Small intestine (tissue), 7 donors: ENCODE measurements around the gene METTL23. TPM values are rescaled to one million over a fixed set of nuclear protein-coding genes. Genes with fewer than 3 reads are reported as not detected.

Experiments
- DNase-seq, 2 donors: peaks; one replicate each; pipeline versions ENCODE4 v3.0.0 to v3.0.0-alpha.2; 2013
- FAIRE-seq: peaks from 2 replicates; lab custom pipeline; 2012; peaks lifted over from hg19 to GRCh38; lab: Jason Lieb, UNC
- H3K27ac ChIP-seq, 3 donors: one replicate each; pipeline ENCODE4 v1.5.1; 2013; ENCODE audit warnings: low read length in 2 of 3, mild to moderate bottlenecking in 2 of 3, control low read depth in 1 of 3, inconsistent platforms in 1 of 3, low read depth in 1 of 3, moderate library complexity in 1 of 3
- H3K27me3 ChIP-seq, 3 donors: one replicate each; pipeline ENCODE4 v1.6.1; 2013; ENCODE audit warnings: low read length in 3 of 3, inconsistent platforms in 1 of 3; ENCODE audit not compliant: control insufficient read depth in 3 of 3, insufficient read depth in 3 of 3
- H3K36me3 ChIP-seq, 3 donors: one replicate each; pipeline ENCODE4 v1.6.1; 2013; ENCODE audit warnings: low read length in 3 of 3, inconsistent platforms in 1 of 3, low read depth in 1 of 3, mild to moderate bottlenecking in 1 of 3, moderate library complexity in 1 of 3; ENCODE audit not compliant: control insufficient read depth in 3 of 3, insufficient read depth in 2 of 3
- H3K4me1 ChIP-seq, 3 donors: one replicate each; pipeline ENCODE4 v1.6.1; 2013; ENCODE audit warnings: low read length in 2 of 3, inconsistent platforms in 1 of 3, low read depth in 1 of 3, mild to moderate bottlenecking in 1 of 3, moderate library complexity in 1 of 3; ENCODE audit not compliant: control insufficient read depth in 3 of 3, insufficient read depth in 2 of 3
- H3K4me3 ChIP-seq, 3 donors: one replicate each; pipeline ENCODE4 v1.5.1; 2013; ENCODE audit warnings: low read length in 3 of 3, control low read depth in 1 of 3, inconsistent platforms in 1 of 3, low read depth in 1 of 3, mild to moderate bottlenecking in 1 of 3, moderate library complexity in 1 of 3
- H3K9me3 ChIP-seq, 2 donors: one replicate each; pipeline ENCODE4 v1.6.1; 2013; ENCODE audit warnings: low read depth in 1 of 2, low read length in 1 of 2; ENCODE audit not compliant: control insufficient read depth in 2 of 2, insufficient read depth in 1 of 2
- WGBS, 3 donors: extraction: QIAGEN DNeasy Blood & Tissue Kit; methylation state at CpG; one replicate each; pipeline ENCODE4 v1.1.7; 2013; 5-methylcytosine and 5-hydroxymethylcytosine counted together
- polyA plus RNA-seq, 4 donors: library from polyadenylated mRNA; stranded (reverse) in 3 of 4; unstranded in 1 of 4; fragments of 200-250 nt in 3 of 4; fragments of 120-200 nt in 1 of 4; gene quantifications; one replicate each; pipeline versions ENCODE4 v1.2.1 to v1.2.3, GENCODE V29; 2013
- donor health status: healthy with polysubstance abuse.
- donor health status: control.
- donor health status: control.
- donor health status: Bipolar disorder and iron deficiency.
- donor health status: healthy.

Gene METTL23
- polyA plus RNA-seq, 4 donors = 28.8 to 41.8 (median 37.7) TPM

DNA sequence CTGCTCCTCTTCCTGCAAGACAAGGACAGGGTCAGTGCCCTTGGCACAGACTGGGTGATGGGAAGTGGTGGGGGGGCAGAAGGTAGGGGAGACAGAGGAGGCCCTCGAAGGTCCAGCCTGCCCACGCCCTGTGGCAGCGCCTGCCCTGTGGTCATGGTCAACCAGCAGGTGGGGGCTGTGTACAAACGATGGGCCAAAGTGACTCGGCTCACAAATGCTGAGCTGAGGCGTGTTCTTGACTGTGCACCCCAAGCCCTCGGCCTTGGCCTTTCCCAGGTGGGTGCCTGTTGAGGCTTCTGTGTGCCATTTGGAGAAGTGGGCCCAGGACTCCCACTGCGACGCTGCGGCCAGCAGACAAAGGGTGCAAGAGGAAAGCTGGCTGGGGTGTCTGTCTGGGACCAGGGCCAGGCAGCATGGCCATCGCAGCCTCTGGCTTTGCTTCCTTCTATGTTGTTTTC is 38.4 kb upstream of the METTL23 start:
- H3K4me3 ChIP-seq = no peak overlapping the region
- H3K27ac ChIP-seq = peak overlapping the region in 2 of 3 donors; percentile 23 to 61
- H3K9me3 ChIP-seq = no peaks in the 10 kb centered on the region
- H3K36me3 ChIP-seq = peaks cover 0 to 21% (median 0%) of the 10 kb centered on the region in 3 donors
- whole genome bisulfite sequencing, 3 donors = 58 to 78% (median 67%) methylated on average over 11 of the region's 11 CpGs
- peaks cover 0 to 19% (median 0%) of the 10 kb centered on the region in 3 donors for H3K4me1 ChIP-seq
- no peaks in the 10 kb centered on the region for H3K27me3 ChIP-seq
- FAIRE-seq (no peak), DNase-seq (no peak)

GRCh38 chr17:76689859-76690258 is 36.8 kb upstream of the METTL23 start:
- 89 to 91% (median 91%) methylated on average over 11 of the region's 11 CpGs for WGBS, 3 donors
- Histone ChIP-seq H3K4me1 (peaks cover 0 to 19% (median 0%) of the 10 kb centered on the region in 3 donors), H3K27ac (no peak overlapping the region), H3K27me3 (no peaks in the 10 kb centered on the region), H3K9me3 (no peaks in the 10 kb centered on the region), H3K36me3 (peaks cover 0 to 7% (median 0%) of the 10 kb centered on the region in 3 donors), H3K4me3 (no peak overlapping the region)
- no peak for FAIRE-seq
- DNase-seq = no peak

- no peak overlapping the region for H3K27ac ChIP-seq
- peaks cover 0 to 2% (median 0%) of the 10 kb centered on the region in 3 donors for H3K36me3 ChIP-seq
- no peak overlapping the region for H3K4me3 ChIP-seq
- FAIRE-seq = no peak
- H3K27me3 ChIP-seq = no peaks in the 10 kb centered on the region
- 84 to 93% (median 89%) methylated on average over 13 of the region's 13 CpGs for WGBS, 3 donors
- no peaks in the 10 kb centered on the region for H3K9me3 ChIP-seq
- H3K4me1 ChIP-seq = peaks cover 0 to 19% (median 0%) of the 10 kb centered on the region in 3 donors
- no peak for DNase-seq
Measured at GRCh38 chr17:76690596-76691280, 35.9 kb upstream of the METTL23 start.

GRCh38 chr17:76691379-76692191 is 35.1 kb upstream of the METTL23 start:
- 81 to 89% (median 85%) methylated on average over 14 of the region's 14 CpGs for WGBS, 3 donors
- H3K4me3 ChIP-seq = no peak overlapping the region
- no peaks in the 10 kb centered on the region for H3K9me3 ChIP-seq
- H3K27ac ChIP-seq = no peak overlapping the region
- peaks cover 0 to 15% (median 0%) of the 10 kb centered on the region in 3 donors for H3K4me1 ChIP-seq
- FAIRE-seq = no peak
- H3K36me3 ChIP-seq = peaks cover 0 to 1% (median 0%) of the 10 kb centered on the region in 3 donors
- DNase-seq = no peak
- H3K27me3 ChIP-seq = no peaks in the 10 kb centered on the region

- WGBS, 3 donors = 53 to 74% (median 61%) methylated on average over 16 of the region's 16 CpGs
- H3K27me3 ChIP-seq = no peaks in the 10 kb centered on the region
- H3K9me3 ChIP-seq = no peaks in the 10 kb centered on the region
- H3K27ac ChIP-seq = no peak overlapping the region
- no peak for FAIRE-seq
- H3K4me1 ChIP-seq = peaks cover 0 to 17% (median 0%) of the 10 kb centered on the region in 3 donors
- peaks cover 0 to 4% (median 0%) of the 10 kb centered on the region in 3 donors for H3K36me3 ChIP-seq
- no peak for DNase-seq
- H3K4me3 ChIP-seq = peak overlapping the region in 1 of 3 donors; percentile 16
Measured at GRCh38 chr17:76695059-76695831, 31.4 kb upstream of the METTL23 start.

DNA sequence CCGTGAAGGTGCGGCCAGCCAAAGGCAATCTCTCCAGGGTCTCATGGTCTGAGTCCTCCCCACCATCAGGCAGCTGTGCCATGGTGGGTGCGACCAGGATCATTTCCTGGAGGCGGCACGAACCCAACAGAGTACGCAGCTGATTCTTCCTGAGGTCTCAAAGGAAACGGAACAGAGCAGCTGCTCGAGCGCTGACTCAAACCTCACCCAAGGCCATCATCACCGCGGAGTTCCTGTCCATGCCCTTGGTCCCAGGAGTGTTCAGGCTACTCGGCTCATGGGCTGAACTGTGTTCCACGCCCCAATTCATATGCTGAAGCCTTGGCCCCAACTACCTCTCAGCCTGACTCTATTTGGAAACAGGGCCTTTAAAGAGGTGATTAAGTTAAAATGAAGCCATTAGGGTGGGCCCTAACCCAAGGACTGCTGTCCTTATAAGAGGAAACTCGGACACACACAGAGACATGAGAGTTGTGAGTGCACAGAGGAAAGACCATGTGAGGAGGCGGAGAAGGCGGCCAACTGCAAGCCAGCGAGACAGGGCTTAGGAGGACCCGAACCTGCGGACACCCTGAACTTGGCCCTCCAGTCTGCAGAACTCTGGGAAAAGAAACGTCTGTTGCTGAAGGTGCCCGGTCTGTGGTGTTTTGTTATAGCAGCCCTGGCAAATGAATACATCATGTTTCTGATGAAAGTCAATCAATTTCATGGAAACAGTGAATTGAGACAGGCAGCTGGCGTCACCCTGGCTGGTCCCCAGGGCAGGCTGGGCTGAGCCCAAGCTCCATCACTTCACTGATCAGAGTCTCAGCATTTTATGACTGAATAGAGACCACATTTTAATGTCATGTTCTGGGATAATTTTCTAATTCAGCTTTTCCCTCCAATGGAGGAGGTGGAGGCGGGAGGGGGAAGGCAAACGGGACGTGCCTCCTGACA is 29.6 kb upstream of the METTL23 start:
- Histone ChIP-seq H3K27me3 (no peaks in the 10 kb centered on the region), H3K27ac (peak overlapping the region in 2 of 3 donors; percentile 10 to 55), H3K9me3 (no peaks in the 10 kb centered on the region), H3K36me3 (peaks cover 0 to 4% (median 0%) of the 10 kb centered on the region in 3 donors), H3K4me1 (peaks cover 0 to 30% (median 0%) of the 10 kb centered on the region in 3 donors), H3K4me3 (no peak overlapping the region)
- FAIRE-seq (no peak), DNase-seq (no peak)
- WGBS, 3 donors = 74 to 81% (median 75%) methylated on average over 22 to 25 of the region's 25 CpGs

DNA sequence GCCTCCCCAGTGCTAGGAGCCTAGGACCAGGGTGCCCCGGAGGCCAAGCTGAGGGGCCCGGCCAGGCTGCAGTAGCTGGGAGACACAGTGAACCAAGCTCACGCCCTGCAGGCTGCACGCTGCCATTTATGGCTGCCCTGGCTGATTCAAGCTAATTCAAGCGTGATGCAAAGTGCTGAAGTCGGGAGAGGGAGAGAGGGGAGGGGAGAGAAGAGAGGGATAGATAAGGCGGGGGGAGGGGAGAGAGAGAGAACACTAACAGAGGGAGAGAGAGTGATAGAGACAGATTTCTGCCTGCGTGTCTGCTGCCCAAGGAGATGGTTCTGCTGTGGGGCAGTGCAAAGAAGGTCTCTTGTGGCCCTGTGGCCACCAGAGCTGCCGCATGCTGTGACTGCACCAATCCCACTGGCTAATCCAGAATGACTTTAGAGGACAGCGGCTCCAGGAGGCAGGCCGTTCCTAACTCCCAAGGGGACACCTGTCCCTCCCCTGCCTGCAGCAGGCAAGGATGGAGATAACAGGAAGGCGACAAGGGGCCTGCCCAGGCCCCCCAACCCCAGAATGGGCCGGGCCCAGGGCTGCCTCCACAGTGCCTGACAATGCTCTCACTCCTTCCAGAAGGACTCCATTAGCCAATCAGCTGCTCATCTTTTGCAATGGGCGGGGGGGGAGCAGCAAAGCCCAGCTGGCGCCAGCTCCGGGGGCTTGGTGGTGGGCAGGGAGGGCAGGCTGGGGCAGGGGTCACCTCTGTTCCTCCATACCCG is 28.8 kb upstream of the METTL23 start:
- H3K36me3 ChIP-seq = peaks cover 0 to 4% (median 0%) of the 10 kb centered on the region in 3 donors
- FAIRE-seq = no peak
- H3K27me3 ChIP-seq = no peaks in the 10 kb centered on the region
- H3K9me3 ChIP-seq = no peaks in the 10 kb centered on the region
- peak in 1 of 2 donors; percentile 64 for DNase-seq
- H3K4me3 ChIP-seq = no peak overlapping the region
- peak overlapping the region in 2 of 3 donors; percentile 2 to 21 for H3K27ac ChIP-seq
- WGBS, 3 donors = 61 to 73% (median 68%) methylated on average over 16 to 17 of the region's 17 CpGs
- peaks cover 0 to 31% (median 0%) of the 10 kb centered on the region in 3 donors for H3K4me1 ChIP-seq
